OCI-LY7 (cell line): ENCODE data around the gene AMFR. TPM values are rescaled to one million over a fixed set of nuclear protein-coding genes. Genes with fewer than 3 reads are reported as not detected.

Source experiments
- BruUV-seq: library from RNA; stranded (reverse); fragments of 400-500 nt; replicated peaks from 2 replicates; lab custom pipeline; 2021; lab: Mats Ljungman, UMichigan
- CTCF ChIA-PET: fragments of 300-600 bp; sonication (Branson Sonifier 250); formaldehyde crosslinking; loops from one replicate; lab custom pipeline; 2022; ENCODE audit warnings: antibody characterized with exemption; ENCODE audit not compliant: unreplicated experiment; lab: Charles Lee
- POLR2A ChIA-PET: fragments of 300-600 bp; sonication (Branson Sonifier 250); formaldehyde crosslinking; loops from one replicate; lab custom pipeline; 2022; ENCODE audit warnings: antibody characterized with exemption; lab: Charles Lee
- DNase-seq: peaks from one replicate; pipeline ENCODE4 v3.0.0-alpha.2; 2015; ENCODE audit warnings: low spot score
- H2AFZ ChIP-seq: fragments of 200-600 bp; sonication (generic), shearing (Covaris generic); 2 replicates; pipeline ENCODE4 v1.6.1; 2014; ENCODE audit warnings: mild to moderate bottlenecking, antibody characterized with exemption, low read length, moderate library complexity
- H3K27ac ChIP-seq: fragments of 200-600 bp; sonication (generic); 2 replicates; pipeline ENCODE4 v1.5.1; 2014; ENCODE audit warnings: mixed run types, low read depth, mild to moderate bottlenecking, moderate library complexity, low read length, inconsistent platforms; ENCODE audit not compliant: poor library complexity, severe bottlenecking
- H3K36me3 ChIP-seq: fragments of 200-600 bp; sonication (generic); 2 replicates; pipeline ENCODE4 v1.6.1; 2014; ENCODE audit warnings: mild to moderate bottlenecking, antibody characterized with exemption, low read length, moderate library complexity, mixed read lengths; ENCODE audit not compliant: insufficient read depth
- H3K4me1 ChIP-seq: fragments of 200-600 bp; sonication (generic); 2 replicates; pipeline ENCODE4 v1.5.1; 2014; ENCODE audit warnings: mild to moderate bottlenecking, low read length; ENCODE audit not compliant: insufficient read depth, poor library complexity, severe bottlenecking
- H3K4me2 ChIP-seq: fragments of 200-600 bp; sonication (generic); 2 replicates; pipeline ENCODE4 v1.6.1; 2014; ENCODE audit warnings: mild to moderate bottlenecking, low read length
- H3K4me3 ChIP-seq: fragments of 200-600 bp; sonication (generic); 2 replicates; pipeline ENCODE4 v1.5.1; 2014; ENCODE audit warnings: mild to moderate bottlenecking, low read depth, low read length; ENCODE audit not compliant: poor library complexity, severe bottlenecking
- H3K79me2 ChIP-seq: fragments of 200-600 bp; sonication (generic); 2 replicates; pipeline ENCODE4 v1.6.1; 2016; ENCODE audit warnings: low read depth, mild to moderate bottlenecking, low read length, moderate library complexity, mixed read lengths; ENCODE audit not compliant: insufficient read depth
- H3K9me2 ChIP-seq: fragments of 200-600 bp; sonication (generic); 2 replicates; pipeline ENCODE4 v1.6.1; 2016; ENCODE audit warnings: mild to moderate bottlenecking, low read length, mixed read lengths; ENCODE audit not compliant: insufficient read depth
- H3K9me3 ChIP-seq: fragments of 200-600 bp; sonication (generic); 2 replicates; pipeline ENCODE4 v1.6.1; 2014; ENCODE audit warnings: mild to moderate bottlenecking, mixed run types, low read length, mixed read lengths
- H4K20me1 ChIP-seq: fragments of 200-600 bp; sonication (generic); 2 replicates; pipeline ENCODE4 v1.6.1; 2014; ENCODE audit warnings: mild to moderate bottlenecking, antibody characterized with exemption, low read length, moderate library complexity, mixed read lengths; ENCODE audit not compliant: insufficient read depth
- EZH2phosphoT487 ChIP-seq: fragments of 200-600 bp; sonication (generic); IDR thresholded peaks from 2 replicates; pipeline ENCODE4 v1.6.1; 2018; ENCODE audit warnings: low read depth, borderline replicate concordance, mild to moderate bottlenecking, mixed run types, antibody characterized with exemption, low read length, moderate library complexity, mixed read lengths
- intact Hi-C: fragments of 100-400 bp; cut with micrococcal nuclease; formaldehyde crosslinking; loops from one replicate; pipeline ENCODE4 v1.10.0; 2022; ENCODE audit not compliant: unreplicated experiment
- total RNA-seq, 2 experiments: library from RNA; depleted of rRNA in 1 of 2; stranded (reverse); fragments of >200 nt in 1 of 2; shearing (Covaris generic) in 1 of 2; gene quantifications; 2 replicates each; pipeline ENCODE4 v1.2.3, GENCODE V29; 2014 to 2022
- TF ChIP-seq, protein P1 (sequence below): fragments of 200-600 bp; sonication (generic); conservative IDR thresholded peaks from 2 replicates; pipeline ENCODE4 v1.5.1; 2014; ENCODE audit warnings: mild to moderate bottlenecking, antibody characterized with exemption, low read length, moderate library complexity, mixed read lengths

AMFR gene
- total RNA-seq, 2 experiments from 2014 or later = 87.7 to 101 TPM

DNA sequence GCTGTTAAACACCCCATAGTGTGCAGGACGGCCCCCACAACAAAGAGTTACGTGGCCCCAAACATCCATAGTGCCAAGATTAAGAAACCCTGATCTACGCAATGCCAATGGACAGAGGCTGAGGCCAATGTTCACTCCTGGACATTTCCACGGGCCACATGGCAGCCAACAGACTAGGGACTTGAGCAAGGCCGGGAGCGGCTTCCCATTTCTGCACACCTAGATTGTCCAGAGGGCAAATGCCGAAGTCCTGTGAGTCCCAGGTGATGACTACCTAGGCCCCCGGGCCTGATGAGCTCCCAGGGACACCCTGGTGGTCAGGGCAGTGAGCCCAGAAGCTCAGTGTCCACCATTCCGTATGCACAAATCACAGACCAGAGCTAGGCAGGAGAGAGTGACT is 95.5 kb downstream of the AMFR start:
- CTCF ChIA-PET = no interaction called here
- POLR2A ChIA-PET = interaction anchor here (1.5 to 1.6 kb wide), 2 partner anchors 9 to 10 kb away, joined by 3 to 4 read pairs; no protein-coding TSS in a partner anchor

DNA sequence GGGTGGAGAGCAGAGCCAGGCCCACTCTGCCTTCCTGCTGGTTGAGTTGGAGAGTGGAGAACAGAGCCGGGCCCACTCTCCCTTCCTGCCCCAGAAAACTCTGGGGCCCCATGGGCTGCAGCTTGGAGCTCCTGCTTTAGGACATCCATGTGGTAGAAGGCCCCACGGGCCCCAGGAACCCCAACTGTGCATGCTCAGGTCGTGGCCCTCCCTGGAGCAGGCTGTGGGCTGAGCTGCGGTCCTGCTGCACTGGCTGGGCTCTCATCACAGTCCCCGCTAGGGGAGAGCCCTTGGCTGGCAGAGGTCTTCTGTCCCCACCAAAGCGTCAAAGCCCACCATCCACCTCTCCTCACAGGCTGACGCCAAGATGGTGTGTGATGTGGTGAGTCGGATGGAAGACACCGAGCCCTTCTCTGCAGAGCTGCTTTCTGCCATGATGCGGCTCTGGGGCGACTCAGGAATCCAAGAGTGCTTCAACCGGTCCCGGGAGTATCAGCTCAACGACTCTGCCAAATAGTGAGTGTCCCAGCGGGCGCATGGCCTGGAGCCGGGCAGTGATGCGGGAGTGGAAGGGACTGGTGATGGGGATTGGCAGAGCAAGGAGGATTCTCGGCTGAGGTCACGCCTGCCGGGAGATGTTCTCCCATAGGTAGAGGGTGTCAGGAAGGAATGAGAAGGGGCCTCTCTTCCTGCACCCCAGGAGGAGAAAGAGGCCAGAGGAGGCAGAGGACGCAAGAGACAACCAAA is 96.9 kb downstream of the AMFR start:
- Histone ChIP-seq H3K27ac (no peak overlapping the region), H3K9me3 (no peaks in the 10 kb centered on the region), H3K79me2 (no peaks in the 10 kb centered on the region), H3K4me3 (no peak overlapping the region), H3K4me1 (peaks cover 8% of the 10 kb centered on the region), H2AFZ (no peak overlapping the region), H3K4me2 (no peak overlapping the region), H3K9me2 (no peaks in the 10 kb centered on the region), H3K36me3 (no peaks in the 10 kb centered on the region), H4K20me1 (no peaks in the 10 kb centered on the region)
- no peak for DNase-seq
- CTCF ChIA-PET = interaction anchor here (0.5 kb wide), 1 partner anchor 1407 kb away, joined by 8 read pairs; no protein-coding TSS in a partner anchor
- no TSS peak for BruUV-seq
- POLR2A ChIA-PET = interaction anchor here (0.6 kb wide), 1 partner anchor 115 kb away, joined by 4 read pairs; no protein-coding TSS in a partner anchor
- intact Hi-C loops = no loop called here
- TF ChIP-seq EZH2phosphoT487 = no peak
- TF ChIP-seq, protein P1, sequence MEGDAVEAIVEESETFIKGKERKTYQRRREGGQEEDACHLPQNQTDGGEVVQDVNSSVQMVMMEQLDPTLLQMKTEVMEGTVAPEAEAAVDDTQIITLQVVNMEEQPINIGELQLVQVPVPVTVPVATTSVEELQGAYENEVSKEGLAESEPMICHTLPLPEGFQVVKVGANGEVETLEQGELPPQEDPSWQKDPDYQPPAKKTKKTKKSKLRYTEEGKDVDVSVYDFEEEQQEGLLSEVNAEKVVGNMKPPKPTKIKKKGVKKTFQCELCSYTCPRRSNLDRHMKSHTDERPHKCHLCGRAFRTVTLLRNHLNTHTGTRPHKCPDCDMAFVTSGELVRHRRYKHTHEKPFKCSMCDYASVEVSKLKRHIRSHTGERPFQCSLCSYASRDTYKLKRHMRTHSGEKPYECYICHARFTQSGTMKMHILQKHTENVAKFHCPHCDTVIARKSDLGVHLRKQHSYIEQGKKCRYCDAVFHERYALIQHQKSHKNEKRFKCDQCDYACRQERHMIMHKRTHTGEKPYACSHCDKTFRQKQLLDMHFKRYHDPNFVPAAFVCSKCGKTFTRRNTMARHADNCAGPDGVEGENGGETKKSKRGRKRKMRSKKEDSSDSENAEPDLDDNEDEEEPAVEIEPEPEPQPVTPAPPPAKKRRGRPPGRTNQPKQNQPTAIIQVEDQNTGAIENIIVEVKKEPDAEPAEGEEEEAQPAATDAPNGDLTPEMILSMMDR = no peak

More for the DNA sequence above, 95.5 kb downstream of the AMFR start:
- intact Hi-C loops = no loop called here
- Histone ChIP-seq H3K79me2 (no peaks in the 10 kb centered on the region), H3K9me2 (no peaks in the 10 kb centered on the region), H3K4me1 (peaks cover 8% of the 10 kb centered on the region), H3K9me3 (no peaks in the 10 kb centered on the region), H4K20me1 (no peaks in the 10 kb centered on the region), H2AFZ (no peak overlapping the region), H3K27ac (no peak overlapping the region), H3K4me2 (no peak overlapping the region), H3K36me3 (no peaks in the 10 kb centered on the region), H3K4me3 (no peak overlapping the region)
- TF ChIP-seq, protein P1 = no peak
- TF ChIP-seq EZH2phosphoT487 = no peak
- no TSS peak for BruUV-seq
- DNase-seq = no peak

DNA sequence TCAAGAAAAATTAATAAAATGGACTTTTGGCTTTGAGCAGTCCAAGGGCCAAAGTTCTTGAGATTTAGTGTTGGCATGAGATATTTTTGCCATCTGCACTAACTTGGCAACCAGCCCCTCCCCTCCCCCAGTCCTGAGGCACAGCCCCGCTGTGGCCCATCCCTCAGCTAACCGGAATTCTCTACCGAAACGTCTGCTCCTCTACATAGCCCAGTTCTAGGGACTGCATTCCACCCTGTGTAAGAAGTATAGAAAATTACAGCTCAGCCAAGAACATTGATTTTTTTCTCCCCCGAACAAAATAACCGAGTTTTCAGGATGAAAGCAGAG is 97.5 kb downstream of the AMFR start:
- Histone ChIP-seq H3K36me3 (no peaks in the 10 kb centered on the region), H2AFZ (no peak overlapping the region), H3K9me3 (no peaks in the 10 kb centered on the region), H3K4me3 (no peak overlapping the region), H3K9me2 (no peaks in the 10 kb centered on the region), H3K27ac (no peak overlapping the region), H3K79me2 (no peaks in the 10 kb centered on the region), H3K4me1 (peaks cover 8% of the 10 kb centered on the region), H4K20me1 (no peaks in the 10 kb centered on the region), H3K4me2 (no peak overlapping the region)
- BruUV-seq = no TSS peak
- ChIA-PET POLR2A (no interaction called here), CTCF (interaction anchor here (0.5 kb wide), 1 partner anchor 1407 kb away, joined by 8 read pairs; no protein-coding TSS in a partner anchor)
- TF ChIP-seq, protein P1 = no peak
- TF ChIP-seq EZH2phosphoT487 = no peak
- DNase-seq = no peak
- intact Hi-C loops = no loop called here
